ENCODE data around the gene FTO.

- TF ChIP-seq POLR2A (IDR thresholded peaks at IDR 0.05): no peak
- no peak for TF ChIP-seq CTCF (IDR thresholded peaks at IDR 0.05)
These were observed 336.5 kb downstream of the FTO start for GRCh38 chr16:54040480-54040879.

Measured in thyroid gland (tissue), 4 donors.